Type B pancreatic cell (in vitro differentiated cells): Measurements from ENCODE around the gene CYB5R3. TPM values are rescaled to one million over a fixed set of nuclear protein-coding genes. Genes with fewer than 3 reads are reported as not detected.

Experiments used
- DNase-seq: peaks from one replicate; pipeline ENCODE4 v3.0.0; 2021; ENCODE audit warnings: mixed read lengths; ENCODE audit not compliant: unreplicated experiment; ENCODE audit errors: extremely low spot score
- H3K27ac Mint-ChIP-seq: 2 replicates; pipeline ENCODE4 v1.8.0; 2021; ENCODE audit warnings: mild to moderate bottlenecking, mixed read lengths
- H3K27me3 Mint-ChIP-seq: 2 replicates; pipeline ENCODE4 v1.8.0; 2021; ENCODE audit warnings: mixed read lengths
- H3K36me3 Mint-ChIP-seq: 2 replicates; pipeline ENCODE4 v1.8.0; 2021; ENCODE audit warnings: mixed read lengths
- H3K4me1 Mint-ChIP-seq: one replicate; pipeline ENCODE4 v1.8.0; 2021; ENCODE audit warnings: mixed read lengths; ENCODE audit not compliant: unreplicated experiment
- H3K4me3 Mint-ChIP-seq: 2 replicates; pipeline ENCODE4 v1.8.0; 2021; ENCODE audit warnings: mild to moderate bottlenecking, mixed read lengths
- H3K9me3 Mint-ChIP-seq: 2 replicates; pipeline ENCODE4 v1.8.0; 2021; ENCODE audit warnings: mixed read lengths
- total RNA-seq: library from RNA; stranded (reverse); gene quantifications from 2 replicates; pipeline ENCODE4 v1.2.1, GENCODE V29; 2021; ENCODE audit warnings: low replicate concordance
- TF ChIP-seq, protein P1 (sequence below): fragments of 200-600 bp; sonication (generic); conservative IDR thresholded peaks from 2 replicates; pipeline ENCODE4 v1.5.0; 2021; ENCODE audit warnings: antibody characterized with exemption, mild to moderate bottlenecking

The CYB5R3 gene
- total RNA-seq, 1 donor from 2014 or later: 102 TPM

DNA sequence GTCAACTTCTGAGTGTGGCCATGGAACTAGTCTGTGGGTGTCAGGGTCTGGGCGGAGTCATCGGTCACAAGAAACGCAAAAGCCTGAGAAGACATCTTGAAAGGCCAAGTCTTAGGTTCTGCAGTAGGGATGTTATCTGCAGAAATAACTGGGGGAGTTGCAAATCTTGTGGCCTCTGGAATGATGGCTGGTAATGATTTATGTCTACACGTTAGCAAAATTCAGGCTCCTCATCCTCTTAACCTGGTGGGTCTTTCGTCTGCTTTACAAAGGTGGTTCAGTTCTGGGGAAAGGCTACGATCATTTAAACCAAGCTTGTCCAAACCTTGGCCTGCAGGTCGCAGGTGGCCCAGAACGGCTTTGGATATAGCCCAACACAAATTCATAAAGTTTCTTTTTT is 7.4 kb upstream of the CYB5R3 start:
- peaks cover 13% of the 10 kb centered on the region for H3K4me1 Mint-ChIP-seq
- DNase-seq: no peak
- no peaks in the 10 kb centered on the region for H3K27me3 Mint-ChIP-seq
- TF ChIP-seq, protein P1, sequence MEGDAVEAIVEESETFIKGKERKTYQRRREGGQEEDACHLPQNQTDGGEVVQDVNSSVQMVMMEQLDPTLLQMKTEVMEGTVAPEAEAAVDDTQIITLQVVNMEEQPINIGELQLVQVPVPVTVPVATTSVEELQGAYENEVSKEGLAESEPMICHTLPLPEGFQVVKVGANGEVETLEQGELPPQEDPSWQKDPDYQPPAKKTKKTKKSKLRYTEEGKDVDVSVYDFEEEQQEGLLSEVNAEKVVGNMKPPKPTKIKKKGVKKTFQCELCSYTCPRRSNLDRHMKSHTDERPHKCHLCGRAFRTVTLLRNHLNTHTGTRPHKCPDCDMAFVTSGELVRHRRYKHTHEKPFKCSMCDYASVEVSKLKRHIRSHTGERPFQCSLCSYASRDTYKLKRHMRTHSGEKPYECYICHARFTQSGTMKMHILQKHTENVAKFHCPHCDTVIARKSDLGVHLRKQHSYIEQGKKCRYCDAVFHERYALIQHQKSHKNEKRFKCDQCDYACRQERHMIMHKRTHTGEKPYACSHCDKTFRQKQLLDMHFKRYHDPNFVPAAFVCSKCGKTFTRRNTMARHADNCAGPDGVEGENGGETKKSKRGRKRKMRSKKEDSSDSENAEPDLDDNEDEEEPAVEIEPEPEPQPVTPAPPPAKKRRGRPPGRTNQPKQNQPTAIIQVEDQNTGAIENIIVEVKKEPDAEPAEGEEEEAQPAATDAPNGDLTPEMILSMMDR: no peak
- no peaks in the 10 kb centered on the region for H3K9me3 Mint-ChIP-seq
- no peak overlapping the region for H3K27ac Mint-ChIP-seq
- no peaks in the 10 kb centered on the region for H3K36me3 Mint-ChIP-seq
- no peak overlapping the region for H3K4me3 Mint-ChIP-seq

DNA sequence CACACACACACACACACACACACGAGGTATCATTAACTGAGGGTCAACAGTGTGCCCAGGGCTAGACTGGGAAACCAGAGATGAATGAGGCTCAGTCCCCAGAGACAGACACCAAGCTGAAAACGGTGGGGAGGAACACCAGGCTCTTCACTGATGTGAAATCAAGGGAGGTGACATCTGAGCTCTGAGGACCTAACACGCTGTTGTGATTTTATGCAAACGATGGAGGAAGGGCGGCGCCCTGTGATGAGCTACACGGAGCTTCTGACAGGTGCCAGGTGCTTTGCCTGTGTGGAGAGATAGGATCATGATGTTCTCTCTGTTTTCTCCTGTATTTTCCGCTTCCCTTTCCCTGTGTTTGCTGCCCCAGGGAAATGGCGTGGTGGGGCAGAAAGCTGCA is 6.5 kb upstream of the CYB5R3 start:
- TF ChIP-seq, protein P1: no peak
- Mint-ChIP-seq H3K36me3 (no peaks in the 10 kb centered on the region), H3K9me3 (no peaks in the 10 kb centered on the region), H3K27me3 (no peaks in the 10 kb centered on the region), H3K4me3 (no peak overlapping the region), H3K27ac (no peak overlapping the region), H3K4me1 (peaks cover 13% of the 10 kb centered on the region)
- no peak for DNase-seq

DNA sequence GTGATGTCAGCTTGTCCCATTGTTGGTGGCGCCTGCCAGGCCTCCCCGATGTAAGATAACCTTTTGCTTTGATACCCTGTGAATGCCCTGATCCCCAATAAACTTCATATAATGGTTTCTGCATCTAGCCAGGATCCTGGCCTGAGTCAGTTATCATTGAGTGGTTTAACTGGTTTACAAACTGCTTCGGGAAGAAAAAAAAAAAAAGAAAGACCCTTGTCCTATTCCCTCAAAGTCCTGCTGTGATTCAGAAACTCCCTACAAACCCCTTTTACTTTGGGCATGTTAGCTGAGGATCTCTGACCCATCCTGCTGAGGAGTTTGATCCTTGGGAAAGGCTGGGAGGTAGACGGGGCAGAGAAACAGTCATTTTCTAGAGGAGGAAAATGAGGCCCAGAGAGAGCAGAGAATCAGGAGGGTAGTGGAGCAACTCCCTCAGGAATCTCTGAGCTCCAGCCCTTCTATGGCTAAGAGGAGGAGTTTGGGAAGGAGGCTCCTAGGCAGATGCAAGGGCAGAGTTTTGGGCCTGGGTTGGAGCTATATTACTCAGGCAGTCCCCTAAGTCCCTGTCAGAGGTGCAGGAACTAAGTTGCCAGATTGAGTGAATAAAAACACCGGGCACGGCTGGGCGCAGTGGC is 5.4 kb upstream of the CYB5R3 start:
- Mint-ChIP-seq H3K36me3 (no peaks in the 10 kb centered on the region), H3K4me1 (peaks cover 13% of the 10 kb centered on the region), H3K9me3 (no peaks in the 10 kb centered on the region), H3K27ac (peak overlapping the region; percentile 44), H3K4me3 (peak overlapping the region; percentile 1), H3K27me3 (no peaks in the 10 kb centered on the region)
- DNase-seq: no peak
- TF ChIP-seq, protein P1: no peak

DNA sequence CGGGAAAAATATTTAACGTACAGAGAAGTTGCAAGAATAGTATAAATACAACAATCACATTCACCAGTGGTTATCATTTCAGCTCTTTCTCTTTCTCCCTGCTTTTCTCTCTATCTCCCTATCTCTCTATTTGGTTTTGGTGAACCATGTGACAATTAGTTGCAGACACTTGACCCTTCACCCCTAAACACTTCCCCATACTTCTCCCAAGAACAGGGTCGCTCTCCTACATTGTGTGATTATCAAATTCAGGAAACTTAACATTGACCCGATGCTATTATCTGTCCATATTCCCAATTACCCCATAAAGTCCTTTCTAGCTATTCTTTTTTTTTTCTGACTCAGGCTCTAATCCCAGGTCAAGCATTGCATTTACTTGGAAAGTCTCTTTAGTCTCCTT is 4.8 kb upstream of the CYB5R3 start:
- H3K27me3 Mint-ChIP-seq: no peaks in the 10 kb centered on the region
- peaks cover 13% of the 10 kb centered on the region for H3K4me1 Mint-ChIP-seq
- TF ChIP-seq, protein P1: no peak
- H3K27ac Mint-ChIP-seq: peak overlapping the region; percentile 44
- peak overlapping the region; percentile 1 for H3K4me3 Mint-ChIP-seq
- no peaks in the 10 kb centered on the region for H3K9me3 Mint-ChIP-seq
- no peak for DNase-seq
- H3K36me3 Mint-ChIP-seq: no peaks in the 10 kb centered on the region

DNA sequence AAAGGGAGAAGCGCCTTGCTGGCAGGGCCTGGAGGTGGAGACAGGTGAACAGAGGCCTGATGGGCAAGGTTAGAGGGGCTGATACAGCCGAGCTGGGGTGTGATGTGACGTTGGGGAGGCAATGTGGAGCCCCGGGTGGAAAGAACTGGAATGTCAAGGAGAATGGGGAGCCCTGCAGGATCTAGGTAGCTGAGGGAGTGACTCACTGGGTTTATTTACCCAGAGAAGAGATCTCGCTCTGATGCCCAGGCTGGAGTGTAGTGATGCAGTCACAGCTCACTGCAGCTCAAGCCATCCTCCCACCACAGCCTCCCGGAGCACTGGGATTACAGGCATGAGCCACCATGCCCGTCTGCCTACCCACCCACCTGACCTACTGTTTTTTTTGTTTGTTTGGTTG is 1.9 kb upstream of the CYB5R3 start:
- Mint-ChIP-seq H3K36me3 (no peaks in the 10 kb centered on the region), H3K9me3 (no peaks in the 10 kb centered on the region), H3K27me3 (no peaks in the 10 kb centered on the region), H3K4me1 (peaks cover 18% of the 10 kb centered on the region), H3K4me3 (peak overlapping the region; percentile 69), H3K27ac (peak overlapping the region; percentile 51)
- no peak for DNase-seq
- TF ChIP-seq, protein P1: no peak
